IMR-90 (cell line): Measurements from ENCODE around the gene XAB2. TPM values are rescaled to one million over a fixed set of nuclear protein-coding genes. Genes with fewer than 3 reads are reported as not detected.

Experiments used
- ATAC-seq: fragments of 200-7000 bp; cut with Tn5 transposase; 2 replicates; pipeline ENCODE4 v1.9.1; 2020; ENCODE audit warnings: low read depth, mild to moderate bottlenecking, moderate library complexity
- BruUV-seq: library from RNA; stranded (reverse); fragments of 400-500 nt; replicated peaks from 2 replicates; lab custom pipeline; 2021; lab: Mats Ljungman, UMichigan
- CTCF ChIA-PET: fragments of 300-600 bp; formaldehyde crosslinking; extraction: SDS; loops from one replicate; lab custom pipeline; 2021; ENCODE audit warnings: antibody characterized with exemption; lab: Yijun Ruan, JAX
- POLR2A ChIA-PET: fragments of 300-600 bp; sonication (Branson Sonifier 250); formaldehyde crosslinking; loops from one replicate; lab custom pipeline; 2022; ENCODE audit warnings: antibody characterized with exemption; ENCODE audit not compliant: unreplicated experiment; lab: Charles Lee
- DNase-seq: peaks from one replicate; pipeline ENCODE4 v3.0.0; 2013
- H2AFZ ChIP-seq: replicated peaks from 2 replicates; pipeline ENCODE3; 2013; ENCODE audit warnings: low read length, mild to moderate bottlenecking; ENCODE audit not compliant: poor library complexity
- H2AK5ac ChIP-seq: 2 replicates; pipeline ENCODE4 v1.6.1; 2013; ENCODE audit warnings: low read depth, low read length, inconsistent platforms
- H2AK9ac ChIP-seq: replicated peaks from 2 replicates; pipeline ENCODE3; 2013; ENCODE audit warnings: mild to moderate bottlenecking, low read depth, low read length, moderate library complexity; ENCODE audit not compliant: poor library complexity
- H2BK120ac ChIP-seq: 2 replicates; pipeline ENCODE4 v1.6.1; 2013; ENCODE audit warnings: low read depth, low read length, inconsistent platforms
- H2BK15ac ChIP-seq: 3 replicates; pipeline ENCODE4 v1.6.1; 2013; ENCODE audit warnings: low read depth, low read length, inconsistent platforms
- H2BK20ac ChIP-seq: 2 replicates; pipeline ENCODE4 v1.6.1; 2013; ENCODE audit warnings: low read depth, mild to moderate bottlenecking, inconsistent platforms, low read length, moderate library complexity
- H2BK5ac ChIP-seq: 2 replicates; pipeline ENCODE4 v1.6.1; 2013; ENCODE audit warnings: mild to moderate bottlenecking, low read depth, low read length, inconsistent platforms; ENCODE audit not compliant: poor library complexity, severe bottlenecking
- H3K14ac ChIP-seq: replicated peaks from 2 replicates; pipeline ENCODE4 v1.6.1; 2013; ENCODE audit warnings: low read depth, low read length, inconsistent platforms
- H3K18ac ChIP-seq: 2 replicates; pipeline ENCODE4 v1.6.1; 2013; ENCODE audit warnings: low read depth, low read length, control low read depth
- H3K23ac ChIP-seq: 2 replicates; pipeline ENCODE4 v1.6.1; 2013; ENCODE audit warnings: low read depth, low read length, inconsistent platforms
- H3K27ac ChIP-seq: 2 replicates; pipeline ENCODE4 v1.5.1; 2013; ENCODE audit warnings: mild to moderate bottlenecking, control low read depth, low read length; ENCODE audit not compliant: insufficient read depth
- H3K27me3 ChIP-seq: 2 replicates; pipeline ENCODE4 v1.6.1; 2013; ENCODE audit warnings: low read length; ENCODE audit not compliant: control insufficient read depth, insufficient read depth
- H3K36me3 ChIP-seq: 2 replicates; pipeline ENCODE4 v1.6.1; 2013; ENCODE audit warnings: low read length, mixed read lengths; ENCODE audit not compliant: control insufficient read depth, insufficient read depth
- H3K4ac ChIP-seq: 2 replicates; pipeline ENCODE4 v1.6.1; 2013; ENCODE audit warnings: low read depth, low read length, inconsistent platforms
- H3K4me1 ChIP-seq: 2 replicates; pipeline ENCODE4 v1.6.1; 2013; ENCODE audit warnings: low read length, mixed read lengths; ENCODE audit not compliant: control insufficient read depth, insufficient read depth
- H3K4me2 ChIP-seq: 2 replicates; pipeline ENCODE4 v1.6.1; 2013; ENCODE audit warnings: low read depth, mild to moderate bottlenecking, control low read depth, low read length, moderate library complexity
- H3K4me3 ChIP-seq: 2 replicates; pipeline ENCODE4 v1.5.1; 2013; ENCODE audit warnings: low read depth, mild to moderate bottlenecking, control low read depth, low read length, moderate library complexity; ENCODE audit not compliant: insufficient read depth
- H3K56ac ChIP-seq: 2 replicates; pipeline ENCODE4 v1.6.1; 2013; ENCODE audit warnings: low read length, inconsistent platforms; ENCODE audit not compliant: insufficient read depth; ENCODE audit errors: extremely low read depth
- H3K79me1 ChIP-seq, 2 experiments: 2 replicates each; pipeline ENCODE4 v1.6.1; 2013; ENCODE audit warnings: low read length in 2 of 2, inconsistent platforms in 1 of 2, low read depth in 1 of 2
- H3K9ac ChIP-seq: 2 replicates; pipeline ENCODE4 v1.6.1; 2013; ENCODE audit warnings: low read depth, low read length, control low read depth
- H3K9me1 ChIP-seq: 2 replicates; pipeline ENCODE4 v1.6.1; 2013; ENCODE audit warnings: low read length, inconsistent platforms; ENCODE audit not compliant: insufficient read depth
- H3K9me3 ChIP-seq: 2 replicates; pipeline ENCODE4 v1.6.1; 2013; ENCODE audit warnings: low read length; ENCODE audit not compliant: control insufficient read depth, insufficient read depth
- H4K20me1 ChIP-seq: 2 replicates; pipeline ENCODE4 v1.6.1; 2013; ENCODE audit warnings: low read length, inconsistent platforms; ENCODE audit not compliant: insufficient read depth
- H4K5ac ChIP-seq: 2 replicates; pipeline ENCODE4 v1.6.1; 2013; ENCODE audit warnings: mild to moderate bottlenecking, low read depth, low read length, control low read depth
- H4K8ac ChIP-seq, 2 experiments: 2 replicates each; pipeline ENCODE4 v1.6.1; 2013; ENCODE audit warnings: low read depth in 2 of 2, low read length in 2 of 2, control low read depth in 1 of 2, inconsistent platforms in 1 of 2
- H4K91ac ChIP-seq: 2 replicates; pipeline ENCODE4 v1.6.1; 2013; ENCODE audit warnings: low read depth, low read length, inconsistent platforms; ENCODE audit not compliant: insufficient read depth
- MXI1 ChIP-seq: IDR thresholded peaks from 2 replicates; pipeline ENCODE4 v1.6.1; 2012; ENCODE audit warnings: low read depth, mild to moderate bottlenecking, low read length, moderate library complexity, borderline replicate concordance
- RFX5 ChIP-seq: IDR thresholded peaks from 2 replicates; pipeline ENCODE4 v1.8.0; 2012; ENCODE audit warnings: low read depth, mild to moderate bottlenecking, low read length, moderate library complexity
- SMC3 ChIP-seq: fragments of 150-350 bp; IDR thresholded peaks from 2 replicates; pipeline ENCODE4 v1.6.1; 2016; ENCODE audit warnings: low read depth, mild to moderate bottlenecking, antibody characterized with exemption, low read length, moderate library complexity
- WGBS, 2 experiments: methylation state at CpG; one replicate each; pipeline versions ENCODE4 v1.1.5 to v1.1.7; 2013; ENCODE audit warnings: missing lambda C conversion rate in 2 of 2; ENCODE audit not compliant: insufficient read length in 1 of 2; ENCODE audit errors: extremely low coverage in 2 of 2; 5-methylcytosine and 5-hydroxymethylcytosine counted together
- dilution Hi-C: fragments of 300-500 bp; cut with HindIII; formaldehyde crosslinking; loops from one replicate; pipeline ENCODE4 v1.14.3; 2018; ENCODE audit warnings: low sequenced_read_pairs; ENCODE audit not compliant: unreplicated experiment
- in situ Hi-C: fragments of 300-500 bp; cut with MboI; formaldehyde crosslinking; loops from 3 replicates; pipeline ENCODE4 v1.14.3; 2019; ENCODE audit warnings: low sequenced_read_pairs, inconsistent platforms, mixed read lengths
- intact Hi-C: fragments of 100-400 bp; cut with micrococcal nuclease; formaldehyde crosslinking; loops from 2 replicates; pipeline ENCODE4 v1.10.0; 2022
- polyA plus RNA-seq, 3 experiments: library from polyadenylated mRNA; depleted of rRNA; stranded (reverse); fragments of >200 nt; gene quantifications; 2 replicates each; pipeline ENCODE4 v1.2.3, GENCODE V29; 2012; ENCODE audit warnings: low replicate concordance in 1 of 3
- total RNA-seq: library from RNA; depleted of rRNA; stranded (reverse); fragments of >200 nt; gene quantifications from 2 replicates; pipeline ENCODE4 v1.2.3, GENCODE V29; 2012
- TF ChIP-seq, protein P1 (sequence below): fragments of 150-350 bp; IDR thresholded peaks from 2 replicates; pipeline ENCODE4 v1.6.1; 2017; ENCODE audit warnings: mild to moderate bottlenecking, antibody characterized with exemption, low read length, low read depth

The XAB2 gene
- total and polyA plus RNA-seq, 2 of the 4 experiments (the other 2 are of a cell fraction) = 29.9 to 34.4 TPM

DNA sequence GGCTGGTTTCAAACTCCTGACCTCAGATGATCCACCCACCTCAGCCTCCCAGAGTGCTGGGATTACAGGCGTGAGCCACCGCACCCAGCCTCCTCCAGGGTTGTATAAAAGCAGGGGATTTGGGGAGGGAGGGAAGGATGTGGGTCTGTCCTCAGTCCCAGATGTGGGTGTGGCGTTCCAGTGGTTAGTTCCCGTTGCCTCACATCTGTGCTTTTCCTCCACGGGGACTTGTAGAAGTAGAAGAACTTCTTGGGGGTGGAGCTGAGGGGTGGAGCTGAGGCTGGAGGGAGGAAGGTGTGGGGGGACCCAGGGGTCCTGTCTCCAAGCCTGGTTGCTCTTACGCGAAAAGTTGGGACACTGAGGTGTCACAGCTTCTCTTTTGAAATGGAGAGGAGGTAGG, 47.0 kb upstream of the XAB2 start:
- Histone ChIP-seq H3K27ac (no peak overlapping the region), H2AK5ac (no peak overlapping the region), H3K9ac (no peak overlapping the region), H2AFZ (no peak overlapping the region), H2BK15ac (no peak overlapping the region), H3K14ac (no peak overlapping the region), H3K79me1 (peaks cover 0 to 6% of the 10 kb centered on the region in 2 experiments; a peak in 3 of 4 replicates), H3K18ac (no peak overlapping the region), H4K91ac (no peak overlapping the region), H3K4me1 (peaks cover 2% of the 10 kb centered on the region; the same call in 1 of the 2 replicates), H3K4ac (no peak overlapping the region), H3K4me2 (no peak overlapping the region), H3K27me3 (peaks cover 21% of the 10 kb centered on the region), H3K36me3 (no peaks in the 10 kb centered on the region), H3K9me3 (peaks cover 4% of the 10 kb centered on the region; the same call in 1 of the 2 replicates), H4K8ac (no peak overlapping the region), H4K20me1 (no peaks in the 10 kb centered on the region), H2AK9ac (peak overlapping the region; percentile 37), H3K23ac (no peak overlapping the region), H3K56ac (no peak overlapping the region), H2BK5ac (no peak overlapping the region), H3K9me1 (peaks cover 3% of the 10 kb centered on the region), H4K5ac (no peak overlapping the region), H2BK120ac (no peak overlapping the region), H3K4me3 (no peak overlapping the region), H2BK20ac (no peak overlapping the region)
- dilution Hi-C loops (no loop called here), in situ Hi-C loops (no loop called here), intact Hi-C loops (no loop called here)
- CTCF ChIA-PET = no interaction called here
- POLR2A ChIA-PET = no interaction called here
- BruUV-seq = no TSS peak
- TF ChIP-seq, protein P1, sequence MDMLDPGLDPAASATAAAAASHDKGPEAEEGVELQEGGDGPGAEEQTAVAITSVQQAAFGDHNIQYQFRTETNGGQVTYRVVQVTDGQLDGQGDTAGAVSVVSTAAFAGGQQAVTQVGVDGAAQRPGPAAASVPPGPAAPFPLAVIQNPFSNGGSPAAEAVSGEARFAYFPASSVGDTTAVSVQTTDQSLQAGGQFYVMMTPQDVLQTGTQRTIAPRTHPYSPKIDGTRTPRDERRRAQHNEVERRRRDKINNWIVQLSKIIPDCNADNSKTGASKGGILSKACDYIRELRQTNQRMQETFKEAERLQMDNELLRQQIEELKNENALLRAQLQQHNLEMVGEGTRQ = no peak
- TF ChIP-seq RFX5 (no peak), SMC3 (no peak), MXI1 (no peak)
- WGBS, 2 experiments = no CpG with 5 or more reads among the region's 7 CpGs
- DNase-seq (no peak), ATAC-seq (no peak)
